Endodermal cell (in vitro differentiated cells): ENCODE measurements around the gene MEOX1. TPM values are rescaled to one million over a fixed set of nuclear protein-coding genes. Genes with fewer than 3 reads are reported as not detected.

Source experiments
- DNase-seq: peaks from one replicate; pipeline ENCODE4 v3.0.0-alpha.2; 2017
- H3K27ac ChIP-seq: 2 replicates; pipeline ENCODE4 v1.5.1; 2013; ENCODE audit warnings: mild to moderate bottlenecking, low read depth, low read length, moderate library complexity
- H3K27me3 ChIP-seq: 2 replicates; pipeline ENCODE4 v1.6.1; 2013; ENCODE audit warnings: mild to moderate bottlenecking, low read length, moderate library complexity; ENCODE audit not compliant: insufficient read depth, control insufficient read depth, poor library complexity, severe bottlenecking
- H3K36me3 ChIP-seq: 2 replicates; pipeline ENCODE4 v1.7.0; 2013; ENCODE audit warnings: mild to moderate bottlenecking, low read length, moderate library complexity; ENCODE audit not compliant: control insufficient read depth, insufficient read depth
- H3K4me1 ChIP-seq: one replicate; pipeline ENCODE4 v1.7.0; 2013; ENCODE audit warnings: low read length; ENCODE audit not compliant: control insufficient read depth, insufficient read depth
- H3K4me3 ChIP-seq: 2 replicates; pipeline ENCODE4 v1.5.1; 2013; ENCODE audit warnings: mild to moderate bottlenecking, low read length, moderate library complexity
- H3K9ac ChIP-seq: 2 replicates; pipeline ENCODE4 v1.6.1; 2013; ENCODE audit warnings: mild to moderate bottlenecking, low read length, moderate library complexity; ENCODE audit not compliant: poor library complexity, severe bottlenecking; ENCODE audit errors: extremely low read depth
- H3K9me3 ChIP-seq: 2 replicates; pipeline ENCODE4 v1.6.1; 2013; ENCODE audit warnings: mild to moderate bottlenecking, low read length, moderate library complexity; ENCODE audit not compliant: control insufficient read depth
- H3K27ac Mint-ChIP-seq: 2 replicates; pipeline ENCODE4 v1.8.0; 2020; ENCODE audit warnings: mixed read lengths
- H3K27me3 Mint-ChIP-seq: 2 replicates; pipeline ENCODE4 v1.8.0; 2021; ENCODE audit warnings: mild to moderate bottlenecking, mixed read lengths; ENCODE audit not compliant: insufficient read depth
- H3K36me3 Mint-ChIP-seq: 2 replicates; pipeline ENCODE4 v1.8.0; 2020; ENCODE audit warnings: low read depth, mixed read lengths
- H3K4me1 Mint-ChIP-seq: 2 replicates; pipeline ENCODE4 v1.8.0; 2020; ENCODE audit warnings: mixed read lengths
- H3K4me3 Mint-ChIP-seq: 2 replicates; pipeline ENCODE4 v1.8.0; 2020; ENCODE audit warnings: mild to moderate bottlenecking, moderate library complexity, mixed read lengths
- H3K9me3 Mint-ChIP-seq: 2 replicates; pipeline ENCODE4 v1.8.0; 2020; ENCODE audit warnings: mild to moderate bottlenecking, mixed read lengths
- CTCF ChIP-seq: fragments of 200-600 bp; sonication (generic); conservative IDR thresholded peaks from 2 replicates; pipeline ENCODE4 v1.5.0; 2021; ENCODE audit warnings: antibody characterized with exemption, mild to moderate bottlenecking
- WGBS, 2 experiments: methylation state at CpG; one replicate each; pipeline versions ENCODE4 v1.1.5 to v1.1.7; 2013; ENCODE audit warnings: missing lambda C conversion rate in 2 of 2, mixed read lengths in 1 of 2; ENCODE audit not compliant: insufficient coverage in 1 of 2, insufficient read length in 1 of 2; 5-methylcytosine and 5-hydroxymethylcytosine counted together
- long read RNA-seq, 4 experiments: library from polyadenylated mRNA in 2 of 4; library from RNA in 1 of 4; library from capped mRNA in 1 of 4; stranded (forward) in 3 of 4; unstranded in 1 of 4; transcript quantifications; one replicate each; pipeline ENCODE4 v2.0.0, GENCODE V29; 2020 to 2021; ENCODE audit warnings: inconsistent platforms in 1 of 4
- polyA plus RNA-seq, 2 experiments: library from polyadenylated mRNA; stranded (reverse); fragments of 50-300 nt; gene quantifications; one replicate each; pipeline ENCODE4 v1.2.3, GENCODE V29; 2013
- total RNA-seq, 2 donors: library from RNA; stranded (reverse); fragmentation: NEBNext Ultra II Directional in 1 of 2; extraction: Animal tissue kit (Norgen Biotek cat#: 25700) in 1 of 2; gene quantifications; 2 replicates in 1 of 2; 3 replicates in 1 of 2; pipeline ENCODE4 v1.2.1, GENCODE V29; 2021

The MEOX1 gene
- not detected for total RNA-seq
- polyA plus RNA-seq (2013, experiment 1 of 2): 1.5 TPM
- polyA plus RNA-seq (2013, experiment 2 of 2): 1.6 TPM
- long read RNA-seq, experiment 1: 0 reads
- long read RNA-seq, experiment 2: 0 reads
- long read RNA-seq, experiment 3: 0 reads
- long read RNA-seq, experiment 4: 0 reads

DNA sequence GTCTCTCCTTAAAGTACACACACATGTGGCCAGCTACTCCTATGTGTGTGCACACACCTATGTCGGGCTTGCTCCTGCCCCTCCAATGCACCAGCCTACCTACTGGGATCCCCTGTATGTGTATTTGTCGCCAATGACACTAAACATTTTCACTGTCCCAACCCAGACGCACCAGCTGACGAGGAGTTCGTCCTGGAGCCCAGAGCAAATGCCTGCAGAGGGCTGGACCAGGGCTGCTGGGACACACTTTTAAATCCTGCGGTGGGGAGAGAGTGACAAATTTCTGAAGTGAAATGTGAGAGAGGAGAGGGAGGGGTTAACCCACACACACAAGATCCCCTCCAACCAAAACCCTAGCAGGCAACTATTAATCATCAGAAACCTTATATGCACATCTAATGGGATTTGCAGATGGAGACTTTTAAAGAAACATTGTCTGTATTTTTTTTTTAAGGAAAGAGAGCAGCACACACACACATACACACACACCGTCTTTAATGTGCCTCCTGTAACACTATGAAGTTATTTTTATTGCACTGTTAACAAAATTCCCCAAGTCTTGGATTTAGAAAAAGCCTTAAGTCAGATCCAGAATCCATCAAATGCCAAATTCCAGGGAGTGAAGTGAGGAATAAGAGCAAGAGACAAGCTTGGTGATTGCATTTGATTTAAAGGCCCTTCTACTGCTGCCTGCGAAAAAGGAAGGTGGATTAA lies at the start of gene MEOX1:
Gene MEOX1, minus strand, starts transcription at position 224 of the 714 bp plus-strand sequence. CDS start 388 bp downstream, outside the sequence.
- Histone ChIP-seq H3K27me3 (no peaks in the 10 kb centered on the region), H3K36me3 (no peaks in the 10 kb centered on the region), H3K9ac (no peak within 1 kb of the TSS), H3K4me3 (no peak within 1 kb of the TSS), H3K4me1 (peaks cover 3% of the 10 kb centered on the region), H3K27ac (no peak within 1 kb of the TSS), H3K9me3 (no peaks in the 10 kb centered on the region)
- TF ChIP-seq CTCF: no peak
- Mint-ChIP-seq H3K4me1 (peaks cover 28% of the 10 kb centered on the region), H3K27ac (no peak within 1 kb of the TSS), H3K27me3 (peaks cover 4% of the 10 kb centered on the region), H3K4me3 (no peak within 1 kb of the TSS), H3K36me3 (no peaks in the 10 kb centered on the region), H3K9me3 (no peaks in the 10 kb centered on the region)
- peak; percentile 66 for DNase-seq
- WGBS, 2 experiments: 70 to 71% methylated on average over 4 to 7 of the region's 8 CpGs

DNA sequence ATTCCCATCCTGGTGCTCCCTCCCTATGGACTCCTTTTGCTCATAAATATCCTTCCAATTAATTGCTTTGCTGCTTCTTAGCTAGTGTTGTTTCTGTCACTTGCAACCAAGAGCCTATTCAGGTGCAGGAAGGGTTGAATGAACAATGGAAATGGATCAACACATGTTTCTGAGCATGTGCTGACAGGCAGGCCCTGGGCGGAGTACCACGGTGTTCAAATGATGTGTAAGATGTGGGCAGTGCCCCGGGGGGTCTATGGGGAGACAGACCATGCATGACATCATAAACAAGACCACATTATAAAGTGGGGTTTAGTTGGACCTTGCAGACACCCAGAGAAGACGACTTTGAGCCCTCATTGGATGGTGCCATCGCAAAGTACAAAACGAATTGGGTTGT lies 48.4 kb upstream of the MEOX1 start:
- Mint-ChIP-seq H3K4me1 (peaks cover 6% of the 10 kb centered on the region), H3K4me3 (no peak overlapping the region), H3K36me3 (no peaks in the 10 kb centered on the region), H3K9me3 (no peaks in the 10 kb centered on the region), H3K27ac (no peak overlapping the region), H3K27me3 (peaks cover 45% of the 10 kb centered on the region)
- Histone ChIP-seq H3K27ac (no peak overlapping the region), H3K36me3 (no peaks in the 10 kb centered on the region), H3K9me3 (no peaks in the 10 kb centered on the region), H3K27me3 (peaks cover 37% of the 10 kb centered on the region), H3K4me1 (no peaks in the 10 kb centered on the region), H3K4me3 (no peak overlapping the region), H3K9ac (no peak overlapping the region)
- WGBS, 2 experiments: 88 to 100% methylated on average over 4 to 6 of the region's 6 CpGs
- no peak for TF ChIP-seq CTCF
- DNase-seq: no peak

DNA sequence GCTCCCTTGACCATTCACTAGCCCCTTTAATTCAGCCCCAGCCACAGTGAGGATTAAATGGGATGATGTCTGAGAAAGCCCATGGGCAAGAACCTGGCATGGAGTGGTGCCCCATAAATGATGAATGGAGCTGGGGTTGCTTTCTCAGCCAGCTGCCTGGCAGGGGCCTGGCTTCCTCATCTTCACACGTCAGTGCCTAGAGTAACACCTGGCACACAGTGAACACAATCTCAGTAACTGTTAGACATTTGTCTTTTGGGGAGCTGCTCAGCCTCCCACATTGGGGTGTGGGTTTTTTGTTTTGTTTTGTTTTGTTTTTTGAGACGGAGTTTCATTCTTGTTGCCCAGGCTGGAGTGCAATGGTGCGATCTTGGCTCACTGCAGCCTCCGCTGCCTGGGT lies 47.5 kb upstream of the MEOX1 start:
- no peaks in the 10 kb centered on the region for H3K36me3 ChIP-seq
- TF ChIP-seq CTCF: no peak
- no peak overlapping the region for H3K4me3 ChIP-seq
- H3K27ac ChIP-seq: no peak overlapping the region
- Mint-ChIP-seq H3K36me3 (no peaks in the 10 kb centered on the region), H3K27me3 (peaks cover 36% of the 10 kb centered on the region), H3K4me1 (peaks cover 3% of the 10 kb centered on the region), H3K4me3 (no peak overlapping the region), H3K27ac (no peak overlapping the region), H3K9me3 (no peaks in the 10 kb centered on the region)
- 92% methylated on average over 4 of the region's 4 CpGs; no CpG with 5 or more reads in 1 of the 2 experiments for WGBS, 2 experiments
- H3K4me1 ChIP-seq: no peaks in the 10 kb centered on the region
- DNase-seq: no peak
- H3K27me3 ChIP-seq: peaks cover 29% of the 10 kb centered on the region
- H3K9ac ChIP-seq: no peak overlapping the region
- H3K9me3 ChIP-seq: no peaks in the 10 kb centered on the region
